ENCODE measurements around the gene MUC21. TPM values are rescaled to one million over a fixed set of nuclear protein-coding genes. Genes with fewer than 3 reads are reported as not detected.

Gene MUC21
- total RNA-seq, 1 experiment from 2014 or later = not detected

GRCh38 chr6:31033075-31033474 lies 49.6 kb downstream of the MUC21 start:
- Histone ChIP-seq H3K36me3 (no peaks in the 10 kb centered on the region), H3K4me3 (no peak overlapping the region), H3K4me1 (replicated peaks) (no peaks in the 10 kb centered on the region), H3K27ac (no peak overlapping the region), H3K27me3 (replicated peaks) (no peaks in the 10 kb centered on the region), H3K9me3 (replicated peaks) (no peaks in the 10 kb centered on the region; the same call in 1 of the 2 replicates)
- no peak for DNase-seq (ENCODE audit: low read depth in 1 of 2, low spot score in 2 of 2)

- DNase-seq (ENCODE audit: low read depth in 1 of 2, low spot score in 2 of 2) = no peak
- Histone ChIP-seq H3K4me3 (no peak overlapping the region), H3K36me3 (no peaks in the 10 kb centered on the region), H3K9me3 (replicated peaks) (no peaks in the 10 kb centered on the region; the same call in 1 of the 2 replicates), H3K27ac (no peak overlapping the region), H3K4me1 (replicated peaks) (no peaks in the 10 kb centered on the region), H3K27me3 (replicated peaks) (no peaks in the 10 kb centered on the region)
Measured at GRCh38 chr6:31035862-31036497, 52.5 kb downstream of the MUC21 start.

GRCh38 chr6:31037169-31037568 lies 53.7 kb downstream of the MUC21 start:
- Histone ChIP-seq H3K27me3 (replicated peaks) (no peaks in the 10 kb centered on the region), H3K4me3 (no peak overlapping the region), H3K36me3 (no peaks in the 10 kb centered on the region), H3K4me1 (replicated peaks) (no peaks in the 10 kb centered on the region), H3K27ac (no peak overlapping the region), H3K9me3 (replicated peaks) (no peaks in the 10 kb centered on the region; the same call in 1 of the 2 replicates)
- DNase-seq (ENCODE audit: low read depth in 1 of 2, low spot score in 2 of 2) = no peak

- Histone ChIP-seq H3K4me3 (no peak overlapping the region), H3K36me3 (no peaks in the 10 kb centered on the region), H3K4me1 (replicated peaks) (no peaks in the 10 kb centered on the region), H3K27ac (no peak overlapping the region), H3K27me3 (replicated peaks) (no peaks in the 10 kb centered on the region), H3K9me3 (replicated peaks) (no peaks in the 10 kb centered on the region; the same call in 1 of the 2 replicates)
- no peak for DNase-seq (ENCODE audit: low read depth in 1 of 2, low spot score in 2 of 2)
Measured at GRCh38 chr6:31037682-31038081, 54.2 kb downstream of the MUC21 start.

- H3K27ac ChIP-seq = no peak overlapping the region
- no peak for DNase-seq (ENCODE audit: low read depth in 1 of 2, low spot score in 2 of 2)
- H3K4me1 ChIP-seq (replicated peaks) = no peaks in the 10 kb centered on the region
- H3K27me3 ChIP-seq (replicated peaks) = no peaks in the 10 kb centered on the region; the same call in 1 of the 2 replicates
- no peaks in the 10 kb centered on the region for H3K36me3 ChIP-seq
- no peak overlapping the region for H3K4me3 ChIP-seq
- H3K9me3 ChIP-seq (replicated peaks) = no peaks in the 10 kb centered on the region; the same call in 1 of the 2 replicates
Measured at GRCh38 chr6:31038559-31038958, 55.0 kb downstream of the MUC21 start.

Other genes starting within 250 kb of the MUC21 start
- gene FLOT1, start 241.0 kb upstream of the MUC21 start, total RNA-seq (2014; rRNA removed; shearing (Covaris generic)) = 200 and 254 TPM in 2 replicates
- 119 and 139 TPM in 2 replicates for gene IER3, start 239.2 kb upstream of the MUC21 start, total RNA-seq (2014; rRNA removed; shearing (Covaris generic))
- gene DDR1, start 99.2 kb upstream of the MUC21 start, total RNA-seq (2014; rRNA removed; shearing (Covaris generic)) = 17.0 and 18.2 TPM in 2 replicates
- gene GTF2H4, start 75.5 kb upstream of the MUC21 start, total RNA-seq (2014; rRNA removed; shearing (Covaris generic)) = 13.4 and 17.7 TPM in 2 replicates
- gene VARS2, start 69.5 kb upstream of the MUC21 start, total RNA-seq (2014; rRNA removed; shearing (Covaris generic)) = 21.2 and 28.9 TPM in 2 replicates
- gene SFTA2, start 51.5 kb upstream of the MUC21 start, total RNA-seq (2014; rRNA removed; shearing (Covaris generic)) = not detected in 2 replicates
- not detected in 2 replicates for gene MUCL3, start 42.7 kb upstream of the MUC21 start, total RNA-seq (2014; rRNA removed; shearing (Covaris generic))
- not detected in 2 replicates for gene MUC22, start 26.8 kb downstream of the MUC21 start, total RNA-seq (2014; rRNA removed; shearing (Covaris generic))
- not detected in 2 replicates for gene C6orf15, start 128.9 kb downstream of the MUC21 start, total RNA-seq (2014; rRNA removed; shearing (Covaris generic))
- 0.39 and 0.53 TPM in 2 replicates for gene PSORS1C1, start 131.1 kb downstream of the MUC21 start, total RNA-seq (2014; rRNA removed; shearing (Covaris generic))
- gene CDSN, start 136.7 kb downstream of the MUC21 start, total RNA-seq (2014; rRNA removed; shearing (Covaris generic)) = not detected in 2 replicates
- not detected in 2 replicates for gene PSORS1C2, start 155.3 kb downstream of the MUC21 start, total RNA-seq (2014; rRNA removed; shearing (Covaris generic))
- 35.1 and 39.2 TPM in 2 replicates for gene CCHCR1, start 174.1 kb downstream of the MUC21 start, total RNA-seq (2014; rRNA removed; shearing (Covaris generic))
- 61.4 and 68.1 TPM in 2 replicates for gene TCF19, start 174.9 kb downstream of the MUC21 start, total RNA-seq (2014; rRNA removed; shearing (Covaris generic))
- gene POU5F1, start 187.0 kb downstream of the MUC21 start, total RNA-seq (2014; rRNA removed; shearing (Covaris generic)) = not detected in 2 replicates

Measured in SJSA1 (cell line).